HUDEP-2 (cell line): ENCODE results near the gene MAGI1.
"Not testable (repeated sequence)": the region's sequence is repeated elsewhere in the genome, so short reads cannot be mapped to it uniquely, and the experiment has no call there.

ENCODE experiments used
- DNase-seq, 76 experiments: peaks; one replicate each; lab custom pipeline; 2025; ENCODE audit not compliant: unreplicated experiment in 76 of 76; lab: John Stamatoyannopoulos, UW

MAGI1 gene

DNA sequence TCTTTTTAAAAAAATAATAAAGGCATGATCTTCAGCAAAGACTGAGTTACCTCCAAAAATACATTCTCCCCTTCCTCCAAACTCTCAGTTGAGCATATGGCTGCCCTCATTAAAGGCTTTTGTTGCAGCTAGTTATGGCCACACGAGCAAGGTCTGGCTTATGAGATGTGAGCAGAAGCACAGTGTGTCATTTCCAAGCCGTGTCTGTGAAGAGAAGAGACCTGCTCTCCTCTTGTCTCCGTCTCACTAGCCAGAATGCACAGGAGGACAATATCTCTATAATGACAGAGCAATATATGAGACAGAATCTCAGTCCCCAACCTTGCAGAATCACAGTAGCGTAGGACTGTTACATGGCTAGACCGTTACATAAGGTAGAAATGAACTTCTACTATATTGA, 152.3 kb downstream of the MAGI1 start:
- DNase-seq, result no peak

DNA sequence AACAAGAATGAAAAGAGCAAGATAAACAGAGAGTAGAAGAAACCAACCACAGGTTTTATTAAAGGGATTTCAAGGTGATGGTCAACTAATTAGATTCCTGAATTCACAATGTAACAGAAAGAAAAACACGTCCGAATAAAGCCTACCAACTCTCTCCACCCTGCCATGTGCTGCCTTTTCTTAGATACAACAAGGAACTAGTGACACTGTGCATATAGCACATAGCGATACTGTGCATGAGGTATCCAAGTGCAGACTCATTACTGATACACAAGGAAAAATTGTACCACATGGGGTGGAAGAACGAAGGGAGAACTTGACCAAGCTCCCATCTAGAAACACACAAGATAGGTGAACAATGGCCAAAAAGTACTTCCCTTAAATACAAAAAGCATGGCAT, 154.6 kb downstream of the MAGI1 start:
- no peak for DNase-seq

DNA sequence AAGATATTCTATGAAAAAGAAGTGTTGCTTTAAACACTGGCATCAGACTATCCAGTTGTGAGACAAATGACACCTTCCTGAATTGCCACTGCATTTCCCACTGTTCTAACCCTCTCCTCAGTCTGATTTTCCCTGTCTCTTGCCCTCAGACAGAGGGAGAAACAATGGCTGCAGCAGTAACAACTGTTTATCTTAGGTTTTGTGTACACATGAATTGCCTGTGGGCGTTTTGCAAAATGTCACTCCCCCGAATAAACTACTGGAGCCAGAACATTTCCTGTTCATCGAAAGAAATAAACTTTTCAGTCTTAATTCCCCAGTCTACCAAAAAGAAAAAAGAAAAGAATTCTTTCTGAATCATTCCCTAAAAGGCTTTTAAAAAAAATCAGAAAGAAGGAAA, 155.1 kb downstream of the MAGI1 start:
- no peak for DNase-seq

DNA sequence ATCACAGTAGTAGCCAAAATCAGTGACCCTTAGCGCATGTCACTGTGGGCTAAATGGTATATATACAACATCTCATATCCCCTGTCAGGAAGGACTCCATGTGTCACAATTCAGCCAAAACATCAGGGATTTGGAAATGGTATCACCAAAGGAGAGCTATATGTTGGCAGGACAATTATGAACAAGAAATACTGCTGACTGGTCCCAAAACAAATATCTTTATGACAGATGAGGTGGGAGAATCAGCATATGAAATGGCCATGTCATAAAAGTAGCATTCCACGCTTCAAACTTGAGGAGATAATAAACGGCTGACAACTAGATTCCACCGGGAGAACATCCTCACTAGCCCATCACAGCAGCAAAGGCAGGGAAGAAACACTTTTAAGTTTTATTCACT, 158.4 kb downstream of the MAGI1 start:
- DNase-seq, result no peak

DNA sequence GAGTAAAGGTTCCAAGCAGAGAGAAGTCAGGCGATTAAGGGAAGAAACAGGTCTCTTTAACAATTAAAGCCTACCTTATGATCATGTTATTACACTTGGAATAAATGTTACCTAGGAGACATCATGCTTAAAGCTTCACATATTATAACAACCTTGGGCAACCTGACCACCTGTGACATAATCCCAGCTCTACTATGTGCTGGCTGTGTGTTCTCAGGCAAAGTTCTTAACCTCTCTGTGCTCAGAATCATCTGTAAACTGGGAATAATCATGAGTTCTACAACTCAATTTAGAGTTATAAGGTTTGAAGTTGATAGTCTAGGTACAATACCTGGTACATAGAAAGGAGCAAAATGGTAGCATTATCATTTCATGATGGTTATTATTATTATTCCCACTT, 159.3 kb downstream of the MAGI1 start:
- no peak for DNase-seq

DNA sequence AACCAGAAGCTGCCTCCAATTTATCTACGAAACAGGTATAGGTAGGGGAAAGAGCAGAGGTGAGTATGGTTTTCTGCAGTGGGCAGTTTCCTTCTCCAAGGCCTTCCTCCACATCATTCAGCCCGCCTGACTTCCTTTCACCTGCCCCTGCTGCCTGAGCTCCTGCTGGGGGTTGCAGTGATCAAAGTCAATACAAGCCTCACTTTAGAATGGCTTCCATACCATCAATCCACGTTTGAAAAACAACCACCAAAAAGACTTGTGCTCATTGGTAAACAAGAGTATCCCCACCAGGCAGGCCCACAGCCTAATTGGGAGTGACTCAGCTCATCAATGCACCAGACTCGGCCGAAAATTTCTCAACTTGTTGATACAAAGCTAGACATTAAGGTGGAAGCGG, 159.9 kb downstream of the MAGI1 start:
- no peak for DNase-seq

DNA sequence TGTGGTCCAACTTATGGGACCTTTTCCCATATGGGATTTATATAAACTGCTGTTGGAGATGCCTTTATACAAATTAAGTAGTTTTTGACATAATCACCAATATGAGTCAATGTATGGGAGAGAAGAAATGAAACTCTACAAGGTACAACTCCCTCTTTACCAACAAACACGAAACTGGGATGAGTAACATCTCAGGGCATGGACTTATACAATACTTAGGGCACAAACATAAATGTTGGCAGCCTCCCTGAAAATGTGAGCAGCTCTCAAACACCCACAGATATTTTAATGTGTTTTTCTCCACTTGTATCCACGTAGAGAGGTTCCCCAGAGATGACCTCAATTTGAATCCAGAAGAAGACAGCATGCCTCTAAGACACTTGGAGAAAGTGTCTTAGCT, 161.6 kb downstream of the MAGI1 start:
- no peak for DNase-seq

DNA sequence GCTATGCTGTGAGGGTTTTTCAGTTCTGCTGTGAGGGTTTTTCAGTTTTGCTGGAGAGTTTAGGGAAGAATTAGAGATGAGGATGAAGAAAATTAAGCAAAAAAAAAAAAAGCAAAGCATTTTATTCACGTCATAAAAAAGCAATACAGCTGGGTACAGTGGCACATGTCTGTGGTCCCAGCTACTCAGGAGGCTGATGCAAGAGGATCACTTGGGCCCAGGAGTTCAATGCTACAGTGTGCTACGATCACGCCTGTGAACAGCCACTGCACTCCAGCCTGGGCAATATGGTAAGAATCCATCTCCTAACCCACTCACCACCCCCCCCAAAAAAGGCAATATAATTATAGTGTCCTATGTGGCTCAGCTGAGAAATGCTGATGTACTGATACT, 162.7 kb downstream of the MAGI1 start:
- no peak for DNase-seq

DNA sequence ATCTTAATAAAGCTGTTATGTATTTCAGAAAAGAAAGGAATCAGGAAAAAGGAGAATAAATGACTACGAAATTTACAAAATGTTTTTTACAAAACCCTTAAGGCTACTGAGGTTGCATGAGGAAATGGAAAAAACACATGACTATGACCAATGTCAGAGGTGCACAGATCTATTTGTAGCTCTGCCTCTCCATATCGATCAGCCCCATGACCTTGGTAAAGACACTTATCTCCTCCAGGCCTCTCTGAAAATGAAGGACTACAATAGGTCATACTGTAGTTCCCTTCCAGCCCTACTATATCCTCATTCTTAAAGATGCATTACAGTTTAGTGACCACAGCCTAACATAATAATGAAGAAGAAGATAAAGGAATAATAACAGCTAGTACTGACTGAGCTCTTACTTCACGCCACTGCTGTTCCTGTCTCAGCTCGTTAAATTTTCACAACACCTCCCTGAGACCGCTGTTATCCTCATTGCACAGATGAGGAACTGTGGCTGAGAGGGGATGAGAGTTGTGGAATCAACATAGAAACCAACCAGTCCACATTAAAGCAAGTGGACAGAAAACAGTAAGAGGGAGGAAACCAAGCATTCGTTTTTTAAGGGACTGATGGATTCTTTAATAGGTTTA, 163.2 kb downstream of the MAGI1 start:
- DNase-seq, result no peak

DNA sequence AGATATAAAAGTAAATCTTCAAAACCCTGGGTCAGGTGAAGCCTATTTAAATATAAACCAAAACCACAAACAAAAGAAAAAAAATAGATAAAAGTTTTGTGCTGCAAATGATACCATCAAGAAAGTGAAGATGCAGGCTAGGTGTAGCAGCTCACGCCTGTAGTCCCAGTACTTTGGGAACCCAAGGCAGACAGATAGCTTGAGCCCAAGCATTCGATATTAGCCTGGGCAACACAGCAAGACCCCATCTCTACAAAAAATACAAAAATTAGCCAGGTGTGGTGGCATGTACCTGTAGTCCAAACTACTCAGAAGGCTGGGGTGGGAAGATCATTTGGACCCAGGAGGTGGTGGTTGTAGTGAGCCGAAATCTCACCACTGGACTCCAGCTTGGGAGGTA, 164.8 kb downstream of the MAGI1 start:
- DNase-seq, result no peak

DNA sequence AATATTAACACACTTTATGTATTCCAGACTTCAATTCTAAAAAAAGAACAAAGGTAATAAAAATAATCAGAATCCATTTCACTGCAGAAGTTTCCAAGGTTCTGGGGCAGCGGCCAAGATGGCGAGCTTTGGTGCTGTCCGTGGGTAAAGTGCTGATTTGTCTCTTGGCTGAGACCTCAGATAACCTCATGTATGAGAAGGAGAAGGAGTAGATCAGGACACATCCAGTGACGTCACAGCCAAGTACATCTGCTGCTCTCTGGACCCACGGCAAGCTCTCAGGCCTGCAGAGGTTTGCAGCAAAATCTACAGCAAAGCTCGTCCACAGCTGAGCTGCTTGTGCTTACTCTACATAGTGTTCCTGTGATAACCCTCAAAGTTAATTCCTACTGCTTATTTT, 165.7 kb downstream of the MAGI1 start:
- no peak for DNase-seq

DNA sequence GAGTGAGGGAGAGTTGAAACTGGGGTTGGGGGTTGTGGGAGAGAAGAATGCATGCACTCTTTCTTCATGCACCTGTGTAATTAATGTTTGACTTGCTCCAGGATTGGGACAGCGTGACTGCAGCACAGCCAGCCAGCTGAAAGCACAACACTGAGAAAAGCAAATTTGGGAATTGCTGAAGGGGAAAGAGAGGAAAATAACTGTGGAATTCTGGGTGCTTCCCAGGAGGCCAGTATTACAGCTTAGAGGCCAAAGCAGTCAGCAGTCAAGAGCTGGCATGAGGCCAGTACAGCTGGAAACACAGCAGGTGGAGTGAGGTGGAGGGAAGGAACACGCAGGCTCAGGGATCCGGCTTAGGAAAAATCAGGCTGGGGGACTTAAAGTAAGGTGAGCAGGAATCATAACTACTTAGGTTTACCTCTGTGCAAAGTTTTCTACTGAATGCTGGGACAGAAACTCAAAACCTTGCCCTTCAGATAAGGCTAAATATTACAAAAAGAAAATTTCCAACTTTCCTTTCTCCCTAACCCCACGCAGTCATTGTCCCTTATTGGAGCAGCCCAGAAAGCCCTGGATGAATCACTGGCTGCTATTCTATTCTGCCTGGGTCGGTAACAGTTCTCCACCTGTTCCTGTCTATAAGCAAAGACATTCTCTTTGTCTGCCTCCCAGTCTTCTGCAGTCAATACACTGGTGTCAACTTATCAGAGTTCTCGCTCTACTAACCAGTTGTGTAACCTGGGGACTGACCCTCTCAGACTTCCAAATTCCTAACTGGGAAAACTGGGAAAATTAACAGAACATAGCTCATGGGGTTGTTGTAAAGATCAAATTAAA, 167.2 kb downstream of the MAGI1 start:
- no peak for DNase-seq

DNA sequence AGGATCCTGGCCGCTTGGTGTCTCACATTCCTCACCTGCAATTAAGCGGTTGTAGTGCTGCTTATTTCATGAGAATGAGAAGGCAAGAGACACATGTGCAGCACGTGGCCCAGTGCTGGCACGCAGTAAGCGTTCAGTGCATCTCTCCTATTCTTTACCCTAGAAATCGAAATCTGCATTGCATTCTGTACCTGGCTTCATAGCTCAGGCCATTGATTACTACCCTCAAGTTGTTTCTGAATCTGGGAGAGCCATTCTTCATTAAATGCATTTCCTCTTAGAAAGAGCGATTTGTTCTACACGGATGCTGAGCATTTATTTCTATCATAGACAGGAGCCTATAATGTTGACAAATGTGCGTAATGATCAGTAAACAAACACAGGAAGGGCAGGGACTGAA, 168.9 kb downstream of the MAGI1 start:
- no peak for DNase-seq

DNA sequence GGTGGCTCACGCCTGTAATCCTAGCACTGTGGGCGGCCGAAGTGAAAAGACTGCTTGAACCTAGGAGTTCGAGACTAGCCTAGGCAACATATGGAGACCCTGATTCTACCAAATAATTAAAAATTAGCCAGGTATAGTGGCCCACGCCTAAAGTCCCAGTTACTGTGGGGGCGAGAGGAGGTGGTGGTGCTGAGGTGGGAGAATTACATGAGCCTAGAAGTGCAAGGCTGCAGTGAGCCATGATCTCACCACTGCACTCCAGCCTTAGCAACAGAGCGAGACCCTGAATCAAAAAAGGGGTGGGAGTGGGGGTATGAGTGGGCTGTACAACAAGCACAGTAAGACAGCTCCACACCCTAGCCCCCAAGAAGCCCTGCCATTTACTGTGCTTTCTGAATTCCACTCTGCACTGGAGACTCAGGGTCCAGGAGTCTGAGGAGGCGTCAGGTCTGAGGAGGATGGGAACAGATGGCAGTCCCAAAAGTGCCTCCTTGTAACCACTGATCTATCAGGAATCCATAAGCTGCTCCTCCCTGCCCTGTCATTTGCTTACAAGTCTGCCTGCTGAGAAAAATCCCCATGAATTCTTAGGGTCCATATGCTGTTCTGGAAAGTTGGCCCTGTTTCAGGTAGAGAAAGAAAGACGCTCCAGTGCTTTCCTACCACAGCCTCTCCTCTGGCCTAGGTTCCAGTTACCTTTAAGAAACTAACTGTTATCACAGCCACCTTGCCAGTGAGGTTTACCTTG, 171.1 kb downstream of the MAGI1 start:
- DNase-seq, result no peak

DNA sequence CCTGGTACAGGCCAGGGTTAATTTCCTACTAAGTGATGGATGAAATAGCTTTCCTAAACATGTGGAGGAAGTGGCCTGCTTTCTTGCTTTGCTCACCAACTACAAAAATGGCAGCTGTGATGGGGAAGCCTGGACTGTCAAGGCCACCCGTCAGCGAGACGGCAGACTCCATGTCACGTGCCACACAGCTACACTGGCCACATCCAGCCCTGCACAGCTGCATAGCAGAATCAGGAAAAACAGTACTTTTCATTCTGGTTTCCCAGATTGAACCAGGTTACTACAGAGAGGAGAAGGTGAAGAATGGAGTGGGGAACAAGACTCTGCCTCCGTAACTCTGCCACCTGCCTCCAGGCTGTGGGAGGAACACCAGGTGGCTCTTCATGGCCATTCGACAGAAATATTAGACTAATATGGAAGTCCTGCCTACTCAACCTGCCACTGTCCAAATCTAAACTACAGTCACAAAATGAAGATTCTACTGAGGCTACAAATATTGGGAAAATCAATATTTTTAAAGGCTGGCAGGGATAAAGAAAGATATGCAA, 174.3 kb downstream of the MAGI1 start:
- DNase-seq, result no peak

DNA sequence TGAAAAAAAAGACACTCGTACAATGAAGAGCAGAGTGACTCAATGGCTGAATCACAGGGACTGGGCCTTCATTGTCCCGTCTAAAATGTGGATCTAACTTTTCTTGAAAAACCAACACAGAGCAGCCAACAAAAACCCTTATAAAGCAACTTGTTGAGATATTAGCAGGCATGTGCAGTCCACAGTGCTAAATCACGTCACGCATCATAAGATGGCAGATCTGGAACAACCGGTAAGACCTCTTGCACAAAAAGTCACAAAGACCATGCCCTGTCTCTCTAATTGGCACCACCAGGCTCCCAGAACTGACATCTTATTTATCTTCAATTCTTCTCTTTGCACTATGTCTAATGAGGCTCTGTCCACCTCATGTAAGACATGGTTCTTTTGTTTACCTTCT, 177.0 kb downstream of the MAGI1 start:
- no peak for DNase-seq

DNA sequence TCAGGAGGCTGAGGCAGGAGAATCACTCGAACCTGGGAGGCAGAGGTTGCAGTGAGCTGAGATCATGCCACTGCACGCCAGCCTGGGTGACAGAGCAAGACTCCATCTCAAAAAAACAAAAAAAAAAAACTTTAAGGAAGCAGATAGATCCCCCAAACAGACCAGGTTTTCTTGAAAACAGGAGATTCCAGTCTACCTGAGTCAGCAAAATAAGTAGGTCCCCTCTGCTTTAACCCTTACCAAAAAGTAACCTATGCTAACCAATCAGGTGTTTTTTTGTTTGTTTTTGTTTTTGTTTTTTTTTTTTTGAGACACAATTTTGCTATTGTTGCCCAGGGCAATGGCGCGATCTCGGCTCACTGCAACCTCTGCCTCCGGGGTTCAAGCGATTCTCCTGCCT, 179.1 kb downstream of the MAGI1 start:
- not testable (repeated sequence) for DNase-seq

DNA sequence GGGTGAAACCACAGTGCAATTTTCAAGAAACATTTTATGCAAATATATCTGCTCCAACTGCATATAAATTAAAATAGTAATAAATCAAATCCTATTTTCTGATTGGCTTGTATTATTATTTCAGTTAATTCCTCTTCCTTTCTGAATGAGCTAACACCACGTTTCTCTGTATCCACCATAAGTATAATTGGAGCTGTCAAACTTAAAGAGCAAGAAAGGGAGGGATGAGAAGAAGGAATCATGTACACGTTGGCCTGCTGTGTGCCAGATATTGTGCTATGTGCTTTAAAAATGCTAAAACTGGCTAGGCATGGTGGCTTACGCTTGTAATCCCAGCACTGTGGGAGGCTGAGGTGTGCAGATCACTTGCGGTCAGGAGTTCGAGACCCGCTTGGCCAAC, 180.0 kb downstream of the MAGI1 start:
- DNase-seq, result no peak

DNA sequence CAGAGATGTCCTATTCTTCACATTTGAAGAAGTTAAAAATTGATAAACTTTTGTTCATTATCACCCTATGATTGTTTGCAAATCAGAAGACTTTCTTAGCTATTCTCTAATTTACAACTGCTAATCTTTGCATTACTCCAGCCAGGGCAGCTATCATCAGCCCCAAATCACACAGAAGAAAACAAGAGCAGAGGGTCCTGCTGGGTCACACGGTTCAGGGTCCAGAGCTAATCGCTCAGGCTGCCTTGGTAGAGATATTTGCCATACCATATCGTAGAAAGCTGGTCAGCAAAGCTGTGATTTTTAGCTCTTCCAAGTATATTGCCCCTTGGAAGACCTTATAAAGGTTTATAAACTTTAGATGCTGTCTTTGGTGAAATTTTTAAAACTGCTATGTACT, 181.4 kb downstream of the MAGI1 start:
- DNase-seq, result no peak

DNA sequence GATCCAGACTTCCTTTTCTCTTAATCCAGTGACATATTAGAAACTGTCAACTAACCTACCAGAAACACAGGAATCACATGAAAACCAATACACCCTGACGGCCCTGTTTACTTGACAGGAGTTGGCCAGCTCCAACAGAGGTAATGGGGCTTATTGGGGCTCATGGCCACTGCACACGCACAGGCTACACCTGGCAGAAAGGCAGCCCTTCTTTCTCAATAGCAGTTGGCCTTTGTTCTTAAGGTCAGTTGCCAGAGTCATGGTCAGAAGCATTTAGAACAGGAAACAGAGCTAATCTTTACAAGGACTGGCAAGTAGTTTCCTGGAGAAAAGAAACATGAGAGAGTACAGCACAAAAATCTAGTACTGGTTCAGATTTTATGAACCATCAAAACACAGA, 181.8 kb downstream of the MAGI1 start:
- no peak for DNase-seq

DNA sequence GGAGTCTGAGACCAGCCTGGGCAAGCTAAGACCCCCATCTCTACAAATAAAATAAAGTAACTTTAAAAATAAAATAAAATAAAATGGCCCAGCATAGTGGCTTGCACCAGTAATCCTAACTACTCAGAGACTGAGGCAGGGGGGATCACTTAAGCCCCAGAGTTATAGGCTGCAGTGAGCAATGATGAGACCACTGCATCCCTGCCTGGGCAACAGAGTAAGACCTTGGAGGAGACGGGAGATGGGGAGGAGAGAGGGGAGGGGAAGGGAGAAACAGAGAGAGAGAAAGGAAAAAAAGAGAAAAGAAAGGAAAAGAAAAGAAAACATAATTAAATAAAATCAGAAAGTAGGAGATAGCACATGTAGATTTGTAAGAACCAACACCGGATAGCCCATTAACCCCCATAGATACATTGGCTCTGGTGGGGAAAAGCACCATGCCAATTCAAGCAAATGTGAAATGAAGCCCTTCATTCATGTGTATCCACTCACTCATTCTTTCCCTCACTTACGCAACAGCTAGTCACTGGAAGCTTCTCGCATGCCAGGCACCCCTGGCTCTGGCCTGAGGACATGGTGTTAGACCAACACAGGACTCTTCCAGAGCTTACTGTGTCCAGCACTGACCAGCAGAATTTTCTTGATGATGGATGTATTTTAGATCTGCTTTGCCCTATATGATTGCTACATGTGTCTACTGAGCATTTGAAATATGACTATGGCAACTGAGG, 183.2 kb downstream of the MAGI1 start:
- DNase-seq, result no peak
